GM12878 (cell line): Measurements from ENCODE around the gene CFAP61. TPM values are rescaled to one million over a fixed set of nuclear protein-coding genes. Genes with fewer than 3 reads are reported as not detected.

ENCODE experiments used
- ATAC-seq: fragments of 200-7000 bp; cut with Tn5 transposase; 3 replicates; pipeline ENCODE4 v1.9.1; 2020; ENCODE audit warnings: mild to moderate bottlenecking, moderate library complexity
- BruUV-seq: library from RNA; stranded (reverse); fragments of 400-500 nt; replicated peaks from 2 replicates; lab custom pipeline; 2021; lab: Mats Ljungman, UMichigan
- CTCF ChIA-PET: fragments of 300-600 bp; sonication (Branson Sonifier 250); formaldehyde crosslinking; extraction: SDS; loops from one replicate; lab custom pipeline; 2021; ENCODE audit warnings: inconsistent platforms; lab: Yijun Ruan, JAX
- POLR2A ChIA-PET: fragments of 350-600 bp; formaldehyde crosslinking; extraction: SDS; loops from one replicate; lab custom pipeline; 2021; ENCODE audit warnings: inconsistent platforms; lab: Charles Lee
- RAD21 ChIA-PET: fragments of 300-600 bp; sonication (Branson Sonifier 250); formaldehyde crosslinking; loops from one replicate; lab custom pipeline; 2023; ENCODE audit warnings: antibody characterized with exemption; ENCODE audit not compliant: unreplicated experiment; lab: Charles Lee
- SMC1A ChIA-PET: fragments of 300-600 bp; sonication (Branson Sonifier 250); formaldehyde crosslinking; loops from one replicate; lab custom pipeline; 2023; ENCODE audit not compliant: unreplicated experiment, uncharacterized antibody; lab: Charles Lee
- DNase-seq: peaks from one replicate; pipeline ENCODE4 v3.0.0-alpha.2; 2011; ENCODE audit warnings: low read depth, low spot score
- FAIRE-seq: peaks from 3 replicates; lab custom pipeline; 2011; peaks lifted over from hg19 to GRCh38; lab: Jason Lieb, UNC
- H2AFZ ChIP-seq: 2 replicates; pipeline ENCODE4 v1.6.0; 2011; ENCODE audit warnings: low read depth, low read length, control low read depth; ENCODE audit not compliant: control insufficient read depth
- H3K27ac ChIP-seq: 2 replicates; pipeline ENCODE4 v1.5.1; 2011; ENCODE audit warnings: control low read depth; ENCODE audit not compliant: control insufficient read depth, insufficient read depth
- H3K27me3 ChIP-seq, 2 experiments: replicated peaks in 1 of 2; 2 replicates each; pipeline versions ENCODE4 v1.6.0 to v1.6.1; 2011; ENCODE audit warnings: low read length in 1 of 2; ENCODE audit not compliant: control insufficient read depth in 2 of 2, insufficient read depth in 2 of 2
- H3K36me3 ChIP-seq, 2 experiments: 2 replicates each; pipeline ENCODE4 v1.5.1; 2011; ENCODE audit warnings: low read length in 1 of 2; ENCODE audit not compliant: control insufficient read depth in 2 of 2, insufficient read depth in 2 of 2
- H3K4me1 ChIP-seq: 2 replicates; pipeline ENCODE4 v1.6.1; 2011; ENCODE audit warnings: mild to moderate bottlenecking, low read length, moderate library complexity, mixed read lengths; ENCODE audit not compliant: control insufficient read depth, insufficient read depth
- H3K4me2 ChIP-seq: 2 replicates; pipeline ENCODE4 v1.6.0; 2011; ENCODE audit warnings: control low read depth; ENCODE audit not compliant: control insufficient read depth, insufficient read depth
- H3K4me3 ChIP-seq: fragments of 200-600 bp; sonication (generic); 2 replicates; pipeline ENCODE4 v1.5.1; 2016
- H3K79me2 ChIP-seq: 2 replicates; pipeline ENCODE4 v1.6.0; 2011; ENCODE audit warnings: low read length; ENCODE audit not compliant: control insufficient read depth, insufficient read depth
- H3K9ac ChIP-seq: 2 replicates; pipeline ENCODE4 v1.8.0; 2011; ENCODE audit warnings: low read length, control low read depth, mixed read lengths; ENCODE audit not compliant: control insufficient read depth, insufficient read depth
- H3K9me3 ChIP-seq: replicated peaks from 3 replicates; pipeline ENCODE4 v1.5.1; 2011; ENCODE audit warnings: mild to moderate bottlenecking, low read length; ENCODE audit not compliant: control insufficient read depth, insufficient read depth
- H4K20me1 ChIP-seq: 2 replicates; pipeline ENCODE4 v1.6.0; 2011; ENCODE audit not compliant: control insufficient read depth, insufficient read depth
- CEBPZ ChIP-seq: fragments of 150-350 bp; IDR thresholded peaks from 2 replicates; pipeline ENCODE4 v1.6.1; 2016; ENCODE audit warnings: low read depth, low read length
- CHD4 ChIP-seq: fragments of 200-600 bp; sonication (generic); IDR thresholded peaks from 2 replicates; pipeline ENCODE4 v1.6.1; 2016; ENCODE audit warnings: mild to moderate bottlenecking
- HCFC1 ChIP-seq: fragments of 150-350 bp; IDR thresholded peaks from 2 replicates; pipeline ENCODE4 v1.6.1; 2014; ENCODE audit warnings: low read length
- KAT2A ChIP-seq: conservative IDR thresholded peaks from 2 replicates; pipeline ENCODE4 v1.6.1; 2011; ENCODE audit warnings: low read depth, low read length; ENCODE audit not compliant: control insufficient read depth
- MYC ChIP-seq: IDR thresholded peaks from 2 replicates; pipeline ENCODE4 v1.6.1; 2011; ENCODE audit warnings: mild to moderate bottlenecking, low read length, moderate library complexity, inconsistent platforms; ENCODE audit not compliant: insufficient read depth, insufficient replicate concordance, insufficient read length, severe bottlenecking
- SRF ChIP-seq, 2 experiments: IDR thresholded peaks; 2 replicates each; pipeline ENCODE4 v1.6.1; 2011; ENCODE audit warnings: low read depth in 2 of 2, low read length in 2 of 2, mild to moderate bottlenecking in 1 of 2, moderate library complexity in 1 of 2
- STAT1 ChIP-seq: fragments of 450-650 bp; conservative IDR thresholded peaks from 2 replicates; pipeline ENCODE4 v1.6.1; 2014; ENCODE audit warnings: antibody characterized with exemption, mild to moderate bottlenecking
- TAF1 ChIP-seq: IDR thresholded peaks from 2 replicates; pipeline ENCODE4 v1.6.1; 2011; ENCODE audit warnings: mild to moderate bottlenecking, low read depth, low read length, borderline replicate concordance
- TCF3 ChIP-seq: IDR thresholded peaks from 2 replicates; pipeline ENCODE4 v1.6.1; 2012; ENCODE audit warnings: low read depth, mild to moderate bottlenecking, low read length, borderline replicate concordance; ENCODE audit not compliant: insufficient read depth
- YY1 ChIP-seq: IDR thresholded peaks from 2 replicates; pipeline ENCODE4 v1.6.1; 2011; ENCODE audit warnings: low read depth, mild to moderate bottlenecking, low read length
- ZBED1 ChIP-seq: IDR thresholded peaks from 2 replicates; pipeline ENCODE4 v1.6.1; 2016; ENCODE audit warnings: borderline replicate concordance
- ZBTB11 ChIP-seq: fragments of 450-650 bp; formaldehyde crosslinking; IDR thresholded peaks from 2 replicates; pipeline ENCODE4 v1.5.0; 2022; ENCODE audit warnings: mild to moderate bottlenecking, missing genetic modification characterization
- WGBS: methylation state at CpG from one replicate; pipeline ENCODE4 v1.1.6; 2016; ENCODE audit warnings: low lambda C conversion rate; ENCODE audit not compliant: insufficient replicate concordance, insufficient coverage; ENCODE audit errors: missing lambda C conversion rate; 5-methylcytosine and 5-hydroxymethylcytosine counted together
- in situ Hi-C: fragments of 300-500 bp; cut with MboI; formaldehyde crosslinking; loops from 9 replicates; pipeline ENCODE4 v1.14.3; 2018; ENCODE audit warnings: mixed read lengths
- intact Hi-C: fragments of 100-400 bp; cut with micrococcal nuclease; formaldehyde crosslinking; loops from one replicate; pipeline ENCODE4 v1.14.2; 2022; ENCODE audit not compliant: unreplicated experiment
- polyA plus RNA-seq, 11 experiments: library from polyadenylated mRNA; depleted of rRNA in 4 of 11; unstranded in 6 of 11; stranded (reverse) in 5 of 11; fragments of >200 nt; fragmentation: Nextera tagmentation in 4 of 11; fragmentation: Illumina TruSeq in 1 of 11; extraction: Ambion mirVana in 4 of 11; extraction: Trizol in 1 of 11; gene quantifications; 1 replicate in 1 of 11; 2 replicates in 10 of 11; pipeline versions ENCODE4 v1.2.1 to v1.2.3, GENCODE V29; 2011 to 2016; ENCODE audit warnings: inconsistent platforms in 2 of 11, missing spikeins in 2 of 11, low read depth in 1 of 11
- total RNA-seq, 4 experiments: library from RNA; depleted of rRNA in 3 of 4; stranded (reverse); fragments of >200 nt in 3 of 4; fragmentation: Illumina TruSeq in 1 of 4; extraction: Trizol in 1 of 4; gene quantifications; 2 replicates each; pipeline versions ENCODE4 v1.2.1 to v1.2.3, GENCODE V29; 2013 to 2021
- TF ChIP-seq, protein P1 (sequence below): fragments of 450-650 bp; conservative IDR thresholded peaks from 2 replicates; pipeline ENCODE4 v1.6.1; 2017; ENCODE audit warnings: mild to moderate bottlenecking, moderate library complexity
- TF ChIP-seq, protein P2 (sequence below): fragments of 450-650 bp; IDR thresholded peaks from 2 replicates; pipeline ENCODE4 v1.6.1; 2016; ENCODE audit warnings: mild to moderate bottlenecking

The CFAP61 gene
- total and polyA plus RNA-seq, 10 of the 15 experiments (the other 5 are each of a cell fraction or from before 2014, with no cell fraction given) = 0.11 to 0.41 (median 0.24) TPM; not detected in 7

DNA sequence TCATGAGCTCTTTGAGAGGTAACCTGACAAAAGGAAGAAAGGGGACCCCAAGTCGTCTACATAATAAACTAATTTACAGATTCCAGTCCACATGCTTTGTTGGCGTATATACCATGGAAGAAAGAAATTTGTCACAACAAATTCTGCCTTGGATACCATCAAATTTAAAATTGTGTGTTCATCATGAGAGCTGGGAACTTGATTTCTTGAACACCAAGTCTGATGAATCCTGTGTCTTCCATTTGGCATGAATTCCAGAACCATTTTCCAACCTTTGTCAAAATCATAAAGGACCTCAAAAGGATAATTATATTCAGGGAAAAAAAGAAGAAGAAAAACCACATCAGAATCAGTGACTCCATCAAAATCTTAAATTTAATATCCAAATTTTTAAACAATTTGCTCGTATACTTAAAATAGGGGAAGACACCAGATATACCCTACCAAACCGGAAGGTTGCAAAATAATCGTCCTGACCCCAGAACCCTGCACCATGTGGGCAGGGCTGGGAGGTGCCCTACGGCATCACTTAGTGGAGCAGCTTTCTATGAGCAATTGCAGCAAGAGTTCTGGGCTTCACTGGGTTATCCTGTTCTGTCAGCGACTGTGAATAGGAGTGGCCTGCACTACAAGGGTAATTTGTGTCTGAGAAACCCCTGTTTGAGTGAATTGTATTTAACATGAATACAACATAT, 241.5 kb downstream of the CFAP61 start:
- Histone ChIP-seq H2AFZ (no peak overlapping the region), H3K4me2 (no peak overlapping the region), H3K4me3 (no peak overlapping the region), H3K27me3 (no peaks in the 10 kb centered on the region), H3K9ac (no peak overlapping the region), H3K79me2 (no peaks in the 10 kb centered on the region), H4K20me1 (no peaks in the 10 kb centered on the region), H3K4me1 (no peaks in the 10 kb centered on the region; the same call in 1 of the 2 replicates), H3K36me3 (no peaks in the 10 kb centered on the region), H3K27ac (no peak overlapping the region), H3K9me3 (no peaks in the 10 kb centered on the region; the same call in 2 of the 3 replicates)
- intact Hi-C loops = no loop called here
- FAIRE-seq = no peak
- 49% methylated on average over 7 of the region's 7 CpGs for WGBS
- ChIA-PET CTCF (no interaction called here), SMC1A (no interaction called here), RAD21 (no interaction called here), POLR2A (no interaction called here)
- in situ Hi-C loops = no loop called here
- BruUV-seq = no TSS peak
- ATAC-seq = no peak
- DNase-seq = no peak
- TF ChIP-seq, protein P1, sequence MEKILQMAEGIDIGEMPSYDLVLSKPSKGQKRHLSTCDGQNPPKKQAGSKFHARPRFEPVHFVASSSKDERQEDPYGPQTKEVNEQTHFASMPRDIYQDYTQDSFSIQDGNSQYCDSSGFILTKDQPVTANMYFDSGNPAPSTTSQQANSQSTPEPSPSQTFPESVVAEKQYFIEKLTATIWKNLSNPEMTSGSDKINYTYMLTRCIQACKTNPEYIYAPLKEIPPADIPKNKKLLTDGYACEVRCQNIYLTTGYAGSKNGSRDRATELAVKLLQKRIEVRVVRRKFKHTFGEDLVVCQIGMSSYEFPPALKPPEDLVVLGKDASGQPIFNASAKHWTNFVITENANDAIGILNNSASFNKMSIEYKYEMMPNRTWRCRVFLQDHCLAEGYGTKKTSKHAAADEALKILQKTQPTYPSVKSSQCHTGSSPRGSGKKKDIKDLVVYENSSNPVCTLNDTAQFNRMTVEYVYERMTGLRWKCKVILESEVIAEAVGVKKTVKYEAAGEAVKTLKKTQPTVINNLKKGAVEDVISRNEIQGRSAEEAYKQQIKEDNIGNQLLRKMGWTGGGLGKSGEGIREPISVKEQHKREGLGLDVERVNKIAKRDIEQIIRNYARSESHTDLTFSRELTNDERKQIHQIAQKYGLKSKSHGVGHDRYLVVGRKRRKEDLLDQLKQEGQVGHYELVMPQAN = no peak
- TF ChIP-seq STAT1 (no peak), KAT2A (no peak), MYC (no peak), HCFC1 (no peak), YY1 (no peak), TCF3 (no peak), ZBED1 (no peak), SRF (IDR thresholded peaks at IDR 0.05; ENCODE audit: low read depth in 2 of 2, low read length in 2 of 2) (no peak), CHD4 (no peak), TAF1 (no peak), CEBPZ (no peak), ZBTB11 (no peak)
- TF ChIP-seq, protein P2, sequence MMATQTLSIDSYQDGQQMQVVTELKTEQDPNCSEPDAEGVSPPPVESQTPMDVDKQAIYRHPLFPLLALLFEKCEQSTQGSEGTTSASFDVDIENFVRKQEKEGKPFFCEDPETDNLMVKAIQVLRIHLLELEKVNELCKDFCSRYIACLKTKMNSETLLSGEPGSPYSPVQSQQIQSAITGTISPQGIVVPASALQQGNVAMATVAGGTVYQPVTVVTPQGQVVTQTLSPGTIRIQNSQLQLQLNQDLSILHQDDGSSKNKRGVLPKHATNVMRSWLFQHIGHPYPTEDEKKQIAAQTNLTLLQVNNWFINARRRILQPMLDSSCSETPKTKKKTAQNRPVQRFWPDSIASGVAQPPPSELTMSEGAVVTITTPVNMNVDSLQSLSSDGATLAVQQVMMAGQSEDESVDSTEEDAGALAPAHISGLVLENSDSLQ = no peak
